Peyer's patch (tissue), 4 donors: ENCODE results near the gene TEAD4.

Experiments used
- CTCF ChIP-seq, 6 experiments: fragments of 450-650 bp in 4 of 6; fragments of 200-600 bp in 2 of 6; sonication (generic) in 1 of 6; IDR thresholded peaks; one replicate each; pipeline ENCODE4 v1.5.1; 2017 to 2019; ENCODE audit warnings: antibody characterized with exemption in 6 of 6, mild to moderate bottlenecking in 3 of 6, moderate library complexity in 1 of 6
- POLR2A ChIP-seq, 2 donors: fragments of 450-650 bp; IDR thresholded peaks; one replicate each; pipeline ENCODE4 v1.5.1; 2017; ENCODE audit warnings: antibody characterized with exemption in 2 of 2, mild to moderate bottlenecking in 2 of 2, moderate library complexity in 2 of 2

GRCh38 chr12:2967651-2968050 lies 8.5 kb downstream of the TEAD4 start:
- TF ChIP-seq CTCF (IDR thresholded peaks at IDR 0.05) (no peak), POLR2A (IDR thresholded peaks at IDR 0.05) (no peak)
